ELR (cell line): Measurements from ENCODE around the gene KCNG2.
"Not testable (repeated sequence)": the region's sequence is repeated elsewhere in the genome, so short reads cannot be mapped to it uniquely, and the experiment has no call there.

Experiments used
- DNase-seq: peaks from one replicate; pipeline ENCODE4 v3.0.0-alpha.2; 2015; ENCODE audit warnings: low read depth

The KCNG2 gene

GRCh38 chr18:79853303-79853992 lies 55.7 kb downstream of the KCNG2 start:
- DNase-seq: no peak

GRCh38 chr18:79853993-79854364 lies 56.2 kb downstream of the KCNG2 start:
- DNase-seq: no peak

GRCh38 chr18:79855147-79855933 lies 57.6 kb downstream of the KCNG2 start:
- no peak for DNase-seq

GRCh38 chr18:79856119-79857007 lies 58.6 kb downstream of the KCNG2 start:
- no peak for DNase-seq

- DNase-seq: no peak
Measured at GRCh38 chr18:79857082-79857671, 59.4 kb downstream of the KCNG2 start.

- no peak for DNase-seq
Measured at GRCh38 chr18:79859314-79859713, 61.6 kb downstream of the KCNG2 start.

- no peak for DNase-seq
Measured at GRCh38 chr18:79861687-79862086, 63.9 kb downstream of the KCNG2 start.

GRCh38 chr18:79862562-79862961 lies 64.8 kb downstream of the KCNG2 start:
- no peak for DNase-seq

- DNase-seq: no peak
Measured at GRCh38 chr18:79863161-79864005, 65.6 kb downstream of the KCNG2 start.

- no peak for DNase-seq
Measured at GRCh38 chr18:79864006-79864725, 66.4 kb downstream of the KCNG2 start.

- DNase-seq: not testable (repeated sequence)
Measured at GRCh38 chr18:79864955-79865354, 67.2 kb downstream of the KCNG2 start.

- not testable (repeated sequence) for DNase-seq
Measured at GRCh38 chr18:79865951-79866350, 68.2 kb downstream of the KCNG2 start.

GRCh38 chr18:79866889-79867574 lies 69.3 kb downstream of the KCNG2 start:
- peak; percentile 38 for DNase-seq

- DNase-seq: no peak
Measured at GRCh38 chr18:79867666-79868065, 69.9 kb downstream of the KCNG2 start.

- DNase-seq: no peak
Measured at GRCh38 chr18:79868168-79868784, 70.5 kb downstream of the KCNG2 start.

- DNase-seq: no peak
Measured at GRCh38 chr18:79868811-79869541, 71.2 kb downstream of the KCNG2 start.

- no peak for DNase-seq
Measured at GRCh38 chr18:79869591-79870300, 72.0 kb downstream of the KCNG2 start.
